GM12878 (cell line): ENCODE measurements around the gene PLEK2. TPM values are rescaled to one million over a fixed set of nuclear protein-coding genes. Genes with fewer than 3 reads are reported as not detected.

Source experiments
- ATAC-seq: fragments of 200-7000 bp; cut with Tn5 transposase; 3 replicates; pipeline ENCODE4 v1.9.1; 2020; ENCODE audit warnings: mild to moderate bottlenecking, moderate library complexity
- BruUV-seq: library from RNA; stranded (reverse); fragments of 400-500 nt; replicated peaks from 2 replicates; lab custom pipeline; 2021; lab: Mats Ljungman, UMichigan
- CTCF ChIA-PET: fragments of 300-600 bp; sonication (Branson Sonifier 250); formaldehyde crosslinking; extraction: SDS; loops from one replicate; lab custom pipeline; 2021; ENCODE audit warnings: inconsistent platforms; lab: Yijun Ruan, JAX
- POLR2A ChIA-PET: fragments of 350-600 bp; formaldehyde crosslinking; extraction: SDS; loops from one replicate; lab custom pipeline; 2021; ENCODE audit warnings: inconsistent platforms; lab: Charles Lee
- RAD21 ChIA-PET: fragments of 300-600 bp; sonication (Branson Sonifier 250); formaldehyde crosslinking; loops from one replicate; lab custom pipeline; 2023; ENCODE audit warnings: antibody characterized with exemption; ENCODE audit not compliant: unreplicated experiment; lab: Charles Lee
- SMC1A ChIA-PET: fragments of 300-600 bp; sonication (Branson Sonifier 250); formaldehyde crosslinking; loops from one replicate; lab custom pipeline; 2023; ENCODE audit not compliant: unreplicated experiment, uncharacterized antibody; lab: Charles Lee
- DNase-seq: peaks from one replicate; pipeline ENCODE4 v3.0.0-alpha.2; 2011; ENCODE audit warnings: low read depth, low spot score
- FAIRE-seq: peaks from 3 replicates; lab custom pipeline; 2011; peaks lifted over from hg19 to GRCh38; lab: Jason Lieb, UNC
- H2AFZ ChIP-seq: 2 replicates; pipeline ENCODE4 v1.6.0; 2011; ENCODE audit warnings: low read depth, low read length, control low read depth; ENCODE audit not compliant: control insufficient read depth
- H3K27ac ChIP-seq: 2 replicates; pipeline ENCODE4 v1.5.1; 2011; ENCODE audit warnings: control low read depth; ENCODE audit not compliant: control insufficient read depth, insufficient read depth
- H3K27me3 ChIP-seq, 2 experiments: replicated peaks in 1 of 2; 2 replicates each; pipeline versions ENCODE4 v1.6.0 to v1.6.1; 2011; ENCODE audit warnings: low read length in 1 of 2; ENCODE audit not compliant: control insufficient read depth in 2 of 2, insufficient read depth in 2 of 2
- H3K36me3 ChIP-seq, 2 experiments: 2 replicates each; pipeline ENCODE4 v1.5.1; 2011; ENCODE audit warnings: low read length in 1 of 2; ENCODE audit not compliant: control insufficient read depth in 2 of 2, insufficient read depth in 2 of 2
- H3K4me1 ChIP-seq: 2 replicates; pipeline ENCODE4 v1.6.1; 2011; ENCODE audit warnings: mild to moderate bottlenecking, low read length, moderate library complexity, mixed read lengths; ENCODE audit not compliant: control insufficient read depth, insufficient read depth
- H3K4me2 ChIP-seq: 2 replicates; pipeline ENCODE4 v1.6.0; 2011; ENCODE audit warnings: control low read depth; ENCODE audit not compliant: control insufficient read depth, insufficient read depth
- H3K4me3 ChIP-seq: fragments of 200-600 bp; sonication (generic); 2 replicates; pipeline ENCODE4 v1.5.1; 2016
- H3K79me2 ChIP-seq: 2 replicates; pipeline ENCODE4 v1.6.0; 2011; ENCODE audit warnings: low read length; ENCODE audit not compliant: control insufficient read depth, insufficient read depth
- H3K9ac ChIP-seq: 2 replicates; pipeline ENCODE4 v1.8.0; 2011; ENCODE audit warnings: low read length, control low read depth, mixed read lengths; ENCODE audit not compliant: control insufficient read depth, insufficient read depth
- H3K9me3 ChIP-seq: replicated peaks from 3 replicates; pipeline ENCODE4 v1.5.1; 2011; ENCODE audit warnings: mild to moderate bottlenecking, low read length; ENCODE audit not compliant: control insufficient read depth, insufficient read depth
- H4K20me1 ChIP-seq: 2 replicates; pipeline ENCODE4 v1.6.0; 2011; ENCODE audit not compliant: control insufficient read depth, insufficient read depth
- BMI1 ChIP-seq: fragments of 450-650 bp; IDR thresholded peaks from 2 replicates; pipeline ENCODE4 v1.6.1; 2016; ENCODE audit warnings: mild to moderate bottlenecking, moderate library complexity, borderline replicate concordance
- CHD4 ChIP-seq: fragments of 200-600 bp; sonication (generic); IDR thresholded peaks from 2 replicates; pipeline ENCODE4 v1.6.1; 2016; ENCODE audit warnings: mild to moderate bottlenecking
- ETV6 ChIP-seq, 2 experiments: fragments of 450-650 bp in 1 of 2; IDR thresholded peaks in 1 of 2; conservative IDR thresholded peaks in 1 of 2; 2 replicates each; pipeline ENCODE4 v1.6.1; 2014; ENCODE audit warnings: antibody characterized with exemption in 1 of 2, borderline replicate concordance in 1 of 2, low read depth in 1 of 2, mild to moderate bottlenecking in 1 of 2, moderate library complexity in 1 of 2
- HCFC1 ChIP-seq: fragments of 150-350 bp; IDR thresholded peaks from 2 replicates; pipeline ENCODE4 v1.6.1; 2014; ENCODE audit warnings: low read length
- MYC ChIP-seq: IDR thresholded peaks from 2 replicates; pipeline ENCODE4 v1.6.1; 2011; ENCODE audit warnings: mild to moderate bottlenecking, low read length, moderate library complexity, inconsistent platforms; ENCODE audit not compliant: insufficient read depth, insufficient replicate concordance, insufficient read length, severe bottlenecking
- NFYA ChIP-seq: IDR thresholded peaks from 2 replicates; pipeline ENCODE4 v1.6.1; 2011; ENCODE audit warnings: low read depth, mild to moderate bottlenecking, low read length, improper control_type of control experiment, borderline replicate concordance
- NR2C1 ChIP-seq: fragments of 450-650 bp; IDR thresholded peaks from 2 replicates; pipeline ENCODE4 v1.6.1; 2017; ENCODE audit warnings: antibody characterized with exemption, mild to moderate bottlenecking, moderate library complexity
- NR2F1 ChIP-seq: fragments of 450-650 bp; conservative IDR thresholded peaks from 2 replicates; pipeline ENCODE4 v1.6.1; 2017; ENCODE audit warnings: mild to moderate bottlenecking
- SMARCA5 ChIP-seq: fragments of 450-650 bp; IDR thresholded peaks from 2 replicates; pipeline ENCODE4 v1.6.1; 2017; ENCODE audit warnings: mild to moderate bottlenecking
- SREBF2 ChIP-seq: IDR thresholded peaks from 2 replicates; pipeline ENCODE4 v1.6.1; 2012; ENCODE audit warnings: mild to moderate bottlenecking, low read length
- STAT3 ChIP-seq: IDR thresholded peaks from 2 replicates; pipeline ENCODE4 v1.6.1; 2011; ENCODE audit warnings: low read depth, low read length, improper control_type of control experiment
- TBL1XR1 ChIP-seq: IDR thresholded peaks from 2 replicates; pipeline ENCODE4 v1.6.1; 2012; ENCODE audit warnings: low read depth, low read length, improper control_type of control experiment
- TCF7 ChIP-seq: IDR thresholded peaks from 2 replicates; pipeline ENCODE4 v1.6.1; 2014; ENCODE audit warnings: antibody characterized with exemption, borderline replicate concordance
- ZNF207 ChIP-seq: fragments of 450-650 bp; IDR thresholded peaks from 2 replicates; pipeline ENCODE4 v1.6.1; 2014; ENCODE audit warnings: antibody characterized with exemption, mild to moderate bottlenecking, borderline replicate concordance
- ZNF217 ChIP-seq: fragments of 450-650 bp; IDR thresholded peaks from 2 replicates; pipeline ENCODE4 v1.6.1; 2017; ENCODE audit warnings: antibody characterized with exemption, mild to moderate bottlenecking
- ZNF274 ChIP-seq: IDR thresholded peaks from one replicate; pipeline ENCODE4 v1.8.0; 2011; ENCODE audit not compliant: insufficient read length, insufficient read depth
- WGBS: methylation state at CpG from one replicate; pipeline ENCODE4 v1.1.6; 2016; ENCODE audit warnings: low lambda C conversion rate; ENCODE audit not compliant: insufficient replicate concordance, insufficient coverage; ENCODE audit errors: missing lambda C conversion rate; 5-methylcytosine and 5-hydroxymethylcytosine counted together
- in situ Hi-C: fragments of 300-500 bp; cut with MboI; formaldehyde crosslinking; loops from 9 replicates; pipeline ENCODE4 v1.14.3; 2018; ENCODE audit warnings: mixed read lengths
- intact Hi-C: fragments of 100-400 bp; cut with micrococcal nuclease; formaldehyde crosslinking; loops from one replicate; pipeline ENCODE4 v1.14.2; 2022; ENCODE audit not compliant: unreplicated experiment
- polyA plus RNA-seq, 11 experiments: library from polyadenylated mRNA; depleted of rRNA in 4 of 11; unstranded in 6 of 11; stranded (reverse) in 5 of 11; fragments of >200 nt; fragmentation: Nextera tagmentation in 4 of 11; fragmentation: Illumina TruSeq in 1 of 11; extraction: Ambion mirVana in 4 of 11; extraction: Trizol in 1 of 11; gene quantifications; 1 replicate in 1 of 11; 2 replicates in 10 of 11; pipeline versions ENCODE4 v1.2.1 to v1.2.3, GENCODE V29; 2011 to 2016; ENCODE audit warnings: inconsistent platforms in 2 of 11, missing spikeins in 2 of 11, low read depth in 1 of 11
- total RNA-seq, 4 experiments: library from RNA; depleted of rRNA in 3 of 4; stranded (reverse); fragments of >200 nt in 3 of 4; fragmentation: Illumina TruSeq in 1 of 4; extraction: Trizol in 1 of 4; gene quantifications; 2 replicates each; pipeline versions ENCODE4 v1.2.1 to v1.2.3, GENCODE V29; 2013 to 2021
- TF ChIP-seq, protein P1 (sequence below): fragments of 450-650 bp; IDR thresholded peaks from 2 replicates; pipeline ENCODE4 v1.6.1; 2017; ENCODE audit warnings: borderline replicate concordance
- TF ChIP-seq, protein P2 (sequence below): fragments of 450-650 bp; IDR thresholded peaks from 2 replicates; pipeline ENCODE4 v1.6.1; 2016; ENCODE audit warnings: mild to moderate bottlenecking

The PLEK2 gene
- total and polyA plus RNA-seq, 10 of the 15 experiments (the other 5 are each of a cell fraction or from before 2014, with no cell fraction given): 0.08 to 0.20 TPM; not detected in 8

- H3K27ac ChIP-seq: no peak overlapping the region
- no peak overlapping the region for H3K4me3 ChIP-seq
- H3K4me2 ChIP-seq: no peak overlapping the region
- RAD21 ChIA-PET: interaction anchor here (0.8 to 1.2 kb wide), 2 partner anchors 90 to 135 kb away, joined by 3 read pairs; no protein-coding TSS in a partner anchor
- FAIRE-seq: no peak
- intact Hi-C loops: no loop called here
- POLR2A ChIA-PET: no interaction called here
- no peak overlapping the region for H2AFZ ChIP-seq
- ATAC-seq: no peak
- SMC1A ChIA-PET: interaction anchor here (0.6 to 1.3 kb wide), 2 partner anchors 78 to 122 kb away, joined by 3 read pairs; no protein-coding TSS in a partner anchor
- CTCF ChIA-PET: interaction anchor here (0.7 to 1.8 kb wide), 6 partner anchors 8 to 268 kb away, joined by 3 to 11 read pairs (median 3); no protein-coding TSS in a partner anchor
- no peaks in the 10 kb centered on the region for H3K79me2 ChIP-seq
- BruUV-seq: no TSS peak
- H3K4me1 ChIP-seq: no peaks in the 10 kb centered on the region
- WGBS: 36% methylated on average over 5 of the region's 5 CpGs
- no peaks in the 10 kb centered on the region for H4K20me1 ChIP-seq
- in situ Hi-C loops: no loop called here
- H3K36me3 ChIP-seq: no peaks in the 10 kb centered on the region
- H3K27me3 ChIP-seq: peaks cover 0 to 2% of the 10 kb centered on the region in 2 experiments; a peak in 3 of 4 replicates
- no peak for DNase-seq
- no peak for TF ChIP-seq ZNF207
- TF ChIP-seq ETV6 (conservative IDR thresholded peaks at IDR 0.05 in 1 of 2, IDR thresholded peaks at IDR 0.05 in 1 of 2; ENCODE audit: borderline replicate concordance in 1 of 2, low read depth in 1 of 2): no peak
- TF ChIP-seq HCFC1: no peak
- no peak for TF ChIP-seq SREBF2
- TF ChIP-seq, protein P1, sequence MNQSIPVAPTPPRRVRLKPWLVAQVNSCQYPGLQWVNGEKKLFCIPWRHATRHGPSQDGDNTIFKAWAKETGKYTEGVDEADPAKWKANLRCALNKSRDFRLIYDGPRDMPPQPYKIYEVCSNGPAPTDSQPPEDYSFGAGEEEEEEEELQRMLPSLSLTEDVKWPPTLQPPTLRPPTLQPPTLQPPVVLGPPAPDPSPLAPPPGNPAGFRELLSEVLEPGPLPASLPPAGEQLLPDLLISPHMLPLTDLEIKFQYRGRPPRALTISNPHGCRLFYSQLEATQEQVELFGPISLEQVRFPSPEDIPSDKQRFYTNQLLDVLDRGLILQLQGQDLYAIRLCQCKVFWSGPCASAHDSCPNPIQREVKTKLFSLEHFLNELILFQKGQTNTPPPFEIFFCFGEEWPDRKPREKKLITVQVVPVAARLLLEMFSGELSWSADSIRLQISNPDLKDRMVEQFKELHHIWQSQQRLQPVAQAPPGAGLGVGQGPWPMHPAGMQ: no peak
- no peak for TF ChIP-seq NR2F1
- TF ChIP-seq BMI1: no peak
- no peak for TF ChIP-seq NFYA
- TF ChIP-seq TCF7: no peak
- TF ChIP-seq SMARCA5: no peak
- TF ChIP-seq ZNF217: no peak
- no peak for TF ChIP-seq TBL1XR1
- no peak for TF ChIP-seq STAT3
- TF ChIP-seq ZNF274: no peak
- TF ChIP-seq MYC: no peak
- no peak for TF ChIP-seq NR2C1
- TF ChIP-seq, protein P2, sequence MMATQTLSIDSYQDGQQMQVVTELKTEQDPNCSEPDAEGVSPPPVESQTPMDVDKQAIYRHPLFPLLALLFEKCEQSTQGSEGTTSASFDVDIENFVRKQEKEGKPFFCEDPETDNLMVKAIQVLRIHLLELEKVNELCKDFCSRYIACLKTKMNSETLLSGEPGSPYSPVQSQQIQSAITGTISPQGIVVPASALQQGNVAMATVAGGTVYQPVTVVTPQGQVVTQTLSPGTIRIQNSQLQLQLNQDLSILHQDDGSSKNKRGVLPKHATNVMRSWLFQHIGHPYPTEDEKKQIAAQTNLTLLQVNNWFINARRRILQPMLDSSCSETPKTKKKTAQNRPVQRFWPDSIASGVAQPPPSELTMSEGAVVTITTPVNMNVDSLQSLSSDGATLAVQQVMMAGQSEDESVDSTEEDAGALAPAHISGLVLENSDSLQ: no peak
- TF ChIP-seq CHD4: no peak
- H3K9me3 ChIP-seq: no peaks in the 10 kb centered on the region
- no peak overlapping the region for H3K9ac ChIP-seq
Measured at GRCh38 chr14:67435603-67436002, 23.6 kb upstream of the PLEK2 start.
